Measurements from ENCODE around the gene CDON.

Gene CDON

GRCh38 chr11:125967515-125967914 lies 95.2 kb downstream of the CDON start:
- H3K4me1 ChIP-seq (ENCODE audit: control insufficient read depth in 1 of 2, insufficient read depth in 2 of 2, low read length in 2 of 2): peaks cover 5 to 11% of the 10 kb centered on the region in 2 experiments
- H3K4me2 ChIP-seq (ENCODE audit: low read length): no peak overlapping the region
- H3K18ac ChIP-seq (ENCODE audit: low read length): no peak overlapping the region
- H3K4me3 ChIP-seq (ENCODE audit: low read depth, low read length): no peak overlapping the region
- no peak overlapping the region for H2BK120ac ChIP-seq (ENCODE audit: insufficient read depth, low read length, poor library complexity)
- H2BK5ac ChIP-seq (ENCODE audit: low read depth, low read length, poor library complexity): no peak overlapping the region
- no peak overlapping the region for H3K23ac ChIP-seq (ENCODE audit: low read length)
- no peak overlapping the region for H4K91ac ChIP-seq (ENCODE audit: low read depth, low read length)
- H2AK5ac ChIP-seq (ENCODE audit: low read length): no peak overlapping the region
- DNase-seq: no peak
- H3K9me3 ChIP-seq (ENCODE audit: insufficient read depth, low read depth, low read length): no peaks in the 10 kb centered on the region
- no peak overlapping the region for H4K8ac ChIP-seq (ENCODE audit: low read depth, low read length)
- no peak overlapping the region for H4K12ac ChIP-seq (ENCODE audit: low read depth, low read length)
- no peak overlapping the region for H2AFZ ChIP-seq (ENCODE audit: insufficient read depth, low read length, poor library complexity)
- H3K9ac ChIP-seq (ENCODE audit: low read length): no peak overlapping the region
- no peak overlapping the region for H2BK12ac ChIP-seq (ENCODE audit: low read length)
- no peaks in the 10 kb centered on the region for H3K79me2 ChIP-seq (ENCODE audit: control insufficient read depth, insufficient read depth, low read length, poor library complexity)
- H3K27ac ChIP-seq (ENCODE audit: low read depth, low read length): no peak overlapping the region
- no peak overlapping the region for H3K4ac ChIP-seq (ENCODE audit: low read depth, low read length)
- no CpG with 5 or more reads among the region's 4 CpGs for WGBS (ENCODE audit: extremely low coverage, insufficient coverage, insufficient read length)
- H3K27me3 ChIP-seq (ENCODE audit: insufficient read depth, low read length): no peaks in the 10 kb centered on the region
- peaks cover 7% of the 10 kb centered on the region for H3K79me1 ChIP-seq (ENCODE audit: low read length)
- H3K14ac ChIP-seq (ENCODE audit: low read length): no peak overlapping the region
- peaks cover 4 to 11% of the 10 kb centered on the region in 2 experiments for H3K36me3 ChIP-seq (ENCODE audit: control insufficient read depth in 1 of 2, insufficient read depth in 2 of 2, low read length in 2 of 2)

- Histone ChIP-seq H4K8ac (ENCODE audit: low read depth, low read length) (no peak overlapping the region), H2AK5ac (ENCODE audit: low read length) (no peak overlapping the region), H3K23ac (ENCODE audit: low read length) (no peak overlapping the region), H4K12ac (ENCODE audit: low read depth, low read length) (no peak overlapping the region), H3K27ac (ENCODE audit: low read depth, low read length) (no peak overlapping the region), H3K18ac (ENCODE audit: low read length) (no peak overlapping the region), H3K4me1 (ENCODE audit: control insufficient read depth in 1 of 2, insufficient read depth in 2 of 2, low read length in 2 of 2) (peaks cover 5 to 18% of the 10 kb centered on the region in 2 experiments), H3K36me3 (ENCODE audit: control insufficient read depth in 1 of 2, insufficient read depth in 2 of 2, low read length in 2 of 2) (peaks cover 28 to 34% of the 10 kb centered on the region in 2 experiments), H3K4ac (ENCODE audit: low read depth, low read length) (no peak overlapping the region), H2BK120ac (ENCODE audit: insufficient read depth, low read length, poor library complexity) (no peak overlapping the region), H3K9ac (ENCODE audit: low read length) (no peak overlapping the region), H4K91ac (ENCODE audit: low read depth, low read length) (no peak overlapping the region), H3K79me2 (ENCODE audit: control insufficient read depth, insufficient read depth, low read length, poor library complexity) (no peaks in the 10 kb centered on the region), H3K4me3 (ENCODE audit: low read depth, low read length) (no peak overlapping the region), H2BK5ac (ENCODE audit: low read depth, low read length, poor library complexity) (no peak overlapping the region), H2BK12ac (ENCODE audit: low read length) (no peak overlapping the region), H3K4me2 (ENCODE audit: low read length) (no peak overlapping the region), H3K79me1 (ENCODE audit: low read length) (peaks cover 5% of the 10 kb centered on the region), H3K9me3 (ENCODE audit: insufficient read depth, low read depth, low read length) (no peaks in the 10 kb centered on the region), H3K14ac (ENCODE audit: low read length) (no peak overlapping the region), H3K27me3 (ENCODE audit: insufficient read depth, low read length) (no peaks in the 10 kb centered on the region), H2AFZ (ENCODE audit: insufficient read depth, low read length, poor library complexity) (no peak overlapping the region)
- DNase-seq: no peak
- no CpG with 5 or more reads among the region's 6 CpGs for WGBS (ENCODE audit: extremely low coverage, insufficient coverage, insufficient read length)
Measured at GRCh38 chr11:125960771-125961170, 101.9 kb downstream of the CDON start.

- no peaks in the 10 kb centered on the region for H3K27me3 ChIP-seq (ENCODE audit: insufficient read depth, low read length)
- no peak overlapping the region for H2BK12ac ChIP-seq (ENCODE audit: low read length)
- H2AFZ ChIP-seq (ENCODE audit: insufficient read depth, low read length, poor library complexity): no peak overlapping the region
- no peaks in the 10 kb centered on the region for H3K9me3 ChIP-seq (ENCODE audit: insufficient read depth, low read depth, low read length)
- WGBS (ENCODE audit: extremely low coverage, insufficient coverage, insufficient read length): no CpG with 5 or more reads among the region's 10 CpGs
- H4K8ac ChIP-seq (ENCODE audit: low read depth, low read length): no peak overlapping the region
- no peak for DNase-seq
- H4K91ac ChIP-seq (ENCODE audit: low read depth, low read length): no peak overlapping the region
- H3K14ac ChIP-seq (ENCODE audit: low read length): no peak overlapping the region
- no peak overlapping the region for H3K4ac ChIP-seq (ENCODE audit: low read depth, low read length)
- H2BK120ac ChIP-seq (ENCODE audit: insufficient read depth, low read length, poor library complexity): no peak overlapping the region
- H3K36me3 ChIP-seq (ENCODE audit: control insufficient read depth in 1 of 2, insufficient read depth in 2 of 2, low read length in 2 of 2): peaks cover 36 to 42% of the 10 kb centered on the region in 2 experiments
- H3K23ac ChIP-seq (ENCODE audit: low read length): no peak overlapping the region
- H3K4me3 ChIP-seq (ENCODE audit: low read depth, low read length): no peak overlapping the region
- H3K4me1 ChIP-seq (ENCODE audit: control insufficient read depth in 1 of 2, insufficient read depth in 2 of 2, low read length in 2 of 2): peaks cover 3 to 15% of the 10 kb centered on the region in 2 experiments
- no peak overlapping the region for H3K18ac ChIP-seq (ENCODE audit: low read length)
- no peak overlapping the region for H3K27ac ChIP-seq (ENCODE audit: low read depth, low read length)
- H3K9ac ChIP-seq (ENCODE audit: low read length): no peak overlapping the region
- H3K79me2 ChIP-seq (ENCODE audit: control insufficient read depth, insufficient read depth, low read length, poor library complexity): no peaks in the 10 kb centered on the region
- H2AK5ac ChIP-seq (ENCODE audit: low read length): no peak overlapping the region
- peaks cover 2% of the 10 kb centered on the region for H3K79me1 ChIP-seq (ENCODE audit: low read length)
- no peak overlapping the region for H3K4me2 ChIP-seq (ENCODE audit: low read length)
- no peak overlapping the region for H4K12ac ChIP-seq (ENCODE audit: low read depth, low read length)
- no peak overlapping the region for H2BK5ac ChIP-seq (ENCODE audit: low read depth, low read length, poor library complexity)
Measured at GRCh38 chr11:125959931-125960330, 102.7 kb downstream of the CDON start.

GRCh38 chr11:125959511-125959910 lies 103.2 kb downstream of the CDON start:
- no peak overlapping the region for H2AFZ ChIP-seq (ENCODE audit: insufficient read depth, low read length, poor library complexity)
- no peak overlapping the region for H3K18ac ChIP-seq (ENCODE audit: low read length)
- no peak overlapping the region for H4K8ac ChIP-seq (ENCODE audit: low read depth, low read length)
- H3K79me1 ChIP-seq (ENCODE audit: low read length): no peaks in the 10 kb centered on the region
- H2AK5ac ChIP-seq (ENCODE audit: low read length): no peak overlapping the region
- no peaks in the 10 kb centered on the region for H3K27me3 ChIP-seq (ENCODE audit: insufficient read depth, low read length)
- peaks cover 3 to 12% of the 10 kb centered on the region in 2 experiments for H3K4me1 ChIP-seq (ENCODE audit: control insufficient read depth in 1 of 2, insufficient read depth in 2 of 2, low read length in 2 of 2)
- DNase-seq: no peak
- no peak overlapping the region for H3K4me3 ChIP-seq (ENCODE audit: low read depth, low read length)
- H2BK120ac ChIP-seq (ENCODE audit: insufficient read depth, low read length, poor library complexity): no peak overlapping the region
- no peaks in the 10 kb centered on the region for H3K9me3 ChIP-seq (ENCODE audit: insufficient read depth, low read depth, low read length)
- no peak overlapping the region for H3K4ac ChIP-seq (ENCODE audit: low read depth, low read length)
- no peak overlapping the region for H3K27ac ChIP-seq (ENCODE audit: low read depth, low read length)
- no peak overlapping the region for H3K23ac ChIP-seq (ENCODE audit: low read length)
- WGBS (ENCODE audit: extremely low coverage, insufficient coverage, insufficient read length): no CpG with 5 or more reads among the region's 6 CpGs
- H3K14ac ChIP-seq (ENCODE audit: low read length): no peak overlapping the region
- H2BK12ac ChIP-seq (ENCODE audit: low read length): no peak overlapping the region
- H3K4me2 ChIP-seq (ENCODE audit: low read length): no peak overlapping the region
- no peaks in the 10 kb centered on the region for H3K79me2 ChIP-seq (ENCODE audit: control insufficient read depth, insufficient read depth, low read length, poor library complexity)
- peaks cover 40 to 46% of the 10 kb centered on the region in 2 experiments for H3K36me3 ChIP-seq (ENCODE audit: control insufficient read depth in 1 of 2, insufficient read depth in 2 of 2, low read length in 2 of 2)
- H2BK5ac ChIP-seq (ENCODE audit: low read depth, low read length, poor library complexity): no peak overlapping the region
- no peak overlapping the region for H4K12ac ChIP-seq (ENCODE audit: low read depth, low read length)
- H4K91ac ChIP-seq (ENCODE audit: low read depth, low read length): no peak overlapping the region
- H3K9ac ChIP-seq (ENCODE audit: low read length): no peak overlapping the region
